Measurements from ENCODE around the gene RAD52.

DNA sequence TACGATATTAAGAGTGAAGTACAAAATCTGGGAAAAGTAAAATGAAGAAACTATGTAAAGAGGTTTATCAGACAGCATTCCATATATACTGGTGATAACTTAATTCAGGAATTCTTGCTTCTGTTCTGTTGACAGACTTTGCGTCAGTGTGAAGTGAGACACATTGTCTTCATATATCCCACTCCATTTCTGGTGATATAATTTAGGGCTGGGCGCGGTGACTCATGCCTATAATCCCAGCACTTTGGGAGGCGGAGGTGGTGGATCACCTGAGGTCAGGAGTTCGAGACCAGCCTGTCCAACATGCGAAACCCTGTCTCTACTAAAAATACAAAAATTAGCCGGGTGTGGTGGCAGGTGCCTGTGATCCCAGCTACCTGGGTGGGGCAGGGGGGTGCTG lies 20.3 kb upstream of the RAD52 start:
- TF ChIP-seq, protein P1, sequence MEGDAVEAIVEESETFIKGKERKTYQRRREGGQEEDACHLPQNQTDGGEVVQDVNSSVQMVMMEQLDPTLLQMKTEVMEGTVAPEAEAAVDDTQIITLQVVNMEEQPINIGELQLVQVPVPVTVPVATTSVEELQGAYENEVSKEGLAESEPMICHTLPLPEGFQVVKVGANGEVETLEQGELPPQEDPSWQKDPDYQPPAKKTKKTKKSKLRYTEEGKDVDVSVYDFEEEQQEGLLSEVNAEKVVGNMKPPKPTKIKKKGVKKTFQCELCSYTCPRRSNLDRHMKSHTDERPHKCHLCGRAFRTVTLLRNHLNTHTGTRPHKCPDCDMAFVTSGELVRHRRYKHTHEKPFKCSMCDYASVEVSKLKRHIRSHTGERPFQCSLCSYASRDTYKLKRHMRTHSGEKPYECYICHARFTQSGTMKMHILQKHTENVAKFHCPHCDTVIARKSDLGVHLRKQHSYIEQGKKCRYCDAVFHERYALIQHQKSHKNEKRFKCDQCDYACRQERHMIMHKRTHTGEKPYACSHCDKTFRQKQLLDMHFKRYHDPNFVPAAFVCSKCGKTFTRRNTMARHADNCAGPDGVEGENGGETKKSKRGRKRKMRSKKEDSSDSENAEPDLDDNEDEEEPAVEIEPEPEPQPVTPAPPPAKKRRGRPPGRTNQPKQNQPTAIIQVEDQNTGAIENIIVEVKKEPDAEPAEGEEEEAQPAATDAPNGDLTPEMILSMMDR (IDR thresholded peaks at IDR 0.05), result no peak
- no peak for TF ChIP-seq POLR2A (IDR thresholded peaks at IDR 0.05)

All from body of pancreas (tissue), 4 donors.